T-helper 2 cell (primary cell): ENCODE measurements around the gene PXDC1.

Experiments used
- DNase-seq, 5 experiments: peaks; one replicate each; pipeline versions ENCODE4 v3.0.0 to v3.0.0-alpha.2; 2012 to 2022

The PXDC1 gene

GRCh38 chr6:3746696-3747095 lies 4.8 kb downstream of the PXDC1 start:
- no peak for DNase-seq

- no peak for DNase-seq
Observed at GRCh38 chr6:3746119-3746691, 5.3 kb downstream of the PXDC1 start.

GRCh38 chr6:3745566-3746118 lies 5.9 kb downstream of the PXDC1 start:
- no peak for DNase-seq

GRCh38 chr6:3744901-3745470 lies 6.5 kb downstream of the PXDC1 start:
- DNase-seq, result no peak

GRCh38 chr6:3744211-3744900 lies 7.2 kb downstream of the PXDC1 start:
- DNase-seq, result no peak

GRCh38 chr6:3743541-3743940 lies 8.0 kb downstream of the PXDC1 start:
- no peak for DNase-seq

GRCh38 chr6:3742426-3743344 lies 8.8 kb downstream of the PXDC1 start:
- DNase-seq, result peak; percentile 67 to 88 (median 85)

- DNase-seq, result no peak
Observed at GRCh38 chr6:3742076-3742425, 9.5 kb downstream of the PXDC1 start.

- DNase-seq, result no peak
Observed at GRCh38 chr6:3741477-3741871, 10.0 kb downstream of the PXDC1 start.

GRCh38 chr6:3740551-3741476 lies 10.7 kb downstream of the PXDC1 start:
- DNase-seq, result no peak

GRCh38 chr6:3739311-3739897 lies 12.1 kb downstream of the PXDC1 start:
- DNase-seq, result no peak

- no peak for DNase-seq
Observed at GRCh38 chr6:3738381-3739131, 13.0 kb downstream of the PXDC1 start.

GRCh38 chr6:3737831-3738210 lies 13.7 kb downstream of the PXDC1 start:
- no peak for DNase-seq

- DNase-seq, result no peak
Observed at GRCh38 chr6:3737149-3737830, 14.2 kb downstream of the PXDC1 start.

- no peak for DNase-seq
Observed at GRCh38 chr6:3735029-3735605, 16.4 kb downstream of the PXDC1 start.

- no peak for DNase-seq
Observed at GRCh38 chr6:3734023-3734422, 17.5 kb downstream of the PXDC1 start.

GRCh38 chr6:3733321-3733925 lies 18.1 kb downstream of the PXDC1 start:
- no peak for DNase-seq

GRCh38 chr6:3732345-3733141 lies 19.0 kb downstream of the PXDC1 start:
- DNase-seq, result peak; percentile 29 to 55 (median 40)
